Activated T-cell treated with anti-CD3 and anti-CD28 coated beads, Interleukin-2, amount 50 U/mL, for 4 hours (primary cell): ENCODE data around the gene PDE11A. TPM values are rescaled to one million over a fixed set of nuclear protein-coding genes. Genes with fewer than 3 reads are reported as not detected.

Experiments
- ATAC-seq, 2 donors: fragments of 200-7000 bp; cut with Tn5 transposase; one replicate each; pipeline ENCODE4 v1.10.0; 2021
- DNase-seq: peaks from one replicate; pipeline ENCODE4 v3.0.0-alpha.2; 2020
- H3K27me3 Mint-ChIP-seq: one replicate; pipeline ENCODE4 v1.8.0; 2021; ENCODE audit warnings: low read depth, mixed read lengths
- H3K36me3 Mint-ChIP-seq: one replicate; pipeline ENCODE4 v1.8.0; 2022; ENCODE audit warnings: mixed read lengths; ENCODE audit not compliant: insufficient read depth
- H3K4me1 Mint-ChIP-seq: one replicate; pipeline ENCODE4 v1.8.0; 2021; ENCODE audit warnings: low read depth, mixed read lengths
- H3K4me3 Mint-ChIP-seq: one replicate; pipeline ENCODE4 v1.8.0; 2021; ENCODE audit warnings: mild to moderate bottlenecking, moderate library complexity, mixed read lengths
- H3K9me3 Mint-ChIP-seq: one replicate; pipeline ENCODE4 v1.8.0; 2021; ENCODE audit warnings: mixed read lengths
- total RNA-seq, 3 donors: library from RNA; stranded (reverse); gene quantifications; one replicate each; pipeline ENCODE4 v1.2.1, GENCODE V29; 2021

Gene PDE11A
- total RNA-seq, 3 donors from 2014 or later, result not detected

GRCh38 chr2:177604271-177605065 is 468.1 kb downstream of the PDE11A start:
- Mint-ChIP-seq H3K27me3 (peaks cover 5% of the 10 kb centered on the region), H3K36me3 (peaks cover 2% of the 10 kb centered on the region), H3K9me3 (peaks cover 9% of the 10 kb centered on the region), H3K4me1 (no peaks in the 10 kb centered on the region), H3K4me3 (no peak overlapping the region)
- DNase-seq (no peak), ATAC-seq (no peak)

GRCh38 chr2:177603768-177604167 is 468.8 kb downstream of the PDE11A start:
- Mint-ChIP-seq H3K9me3 (peaks cover 7% of the 10 kb centered on the region), H3K27me3 (peaks cover 8% of the 10 kb centered on the region), H3K4me3 (no peak overlapping the region), H3K36me3 (peaks cover 2% of the 10 kb centered on the region), H3K4me1 (no peaks in the 10 kb centered on the region)
- no peak for DNase-seq
- no peak for ATAC-seq

- no peak overlapping the region for H3K4me3 Mint-ChIP-seq
- H3K27me3 Mint-ChIP-seq, result peaks cover 10% of the 10 kb centered on the region
- peaks cover 2% of the 10 kb centered on the region for H3K36me3 Mint-ChIP-seq
- H3K4me1 Mint-ChIP-seq, result no peaks in the 10 kb centered on the region
- ATAC-seq (no peak), DNase-seq (no peak)
- H3K9me3 Mint-ChIP-seq, result peaks cover 7% of the 10 kb centered on the region
Measured at GRCh38 chr2:177603181-177603580, 469.4 kb downstream of the PDE11A start.

- Mint-ChIP-seq H3K4me3 (no peak overlapping the region), H3K27me3 (peaks cover 11% of the 10 kb centered on the region), H3K9me3 (peaks cover 7% of the 10 kb centered on the region), H3K36me3 (peaks cover 2% of the 10 kb centered on the region), H3K4me1 (no peaks in the 10 kb centered on the region)
- ATAC-seq, result no peak
- no peak for DNase-seq
Measured at GRCh38 chr2:177602611-177603164, 469.9 kb downstream of the PDE11A start.

- Mint-ChIP-seq H3K9me3 (peaks cover 7% of the 10 kb centered on the region), H3K36me3 (no peaks in the 10 kb centered on the region), H3K4me1 (no peaks in the 10 kb centered on the region), H3K4me3 (no peak overlapping the region), H3K27me3 (peaks cover 10% of the 10 kb centered on the region)
- no peak for DNase-seq
- ATAC-seq, result no peak
Measured at GRCh38 chr2:177600917-177601316, 471.7 kb downstream of the PDE11A start.

GRCh38 chr2:177599956-177600355 is 472.6 kb downstream of the PDE11A start:
- H3K4me1 Mint-ChIP-seq, result no peaks in the 10 kb centered on the region
- peaks cover 7% of the 10 kb centered on the region for H3K9me3 Mint-ChIP-seq
- H3K27me3 Mint-ChIP-seq, result peaks cover 10% of the 10 kb centered on the region
- DNase-seq, result no peak
- no peaks in the 10 kb centered on the region for H3K36me3 Mint-ChIP-seq
- ATAC-seq, result no peak
- H3K4me3 Mint-ChIP-seq, result no peak overlapping the region

- Mint-ChIP-seq H3K27me3 (peaks cover 10% of the 10 kb centered on the region), H3K9me3 (peaks cover 7% of the 10 kb centered on the region), H3K36me3 (no peaks in the 10 kb centered on the region), H3K4me3 (no peak overlapping the region), H3K4me1 (no peaks in the 10 kb centered on the region)
- DNase-seq (no peak), ATAC-seq (no peak)
Measured at GRCh38 chr2:177599139-177599688, 473.4 kb downstream of the PDE11A start.

GRCh38 chr2:177598326-177599138 is 474.0 kb downstream of the PDE11A start:
- Mint-ChIP-seq H3K4me1 (no peaks in the 10 kb centered on the region), H3K36me3 (no peaks in the 10 kb centered on the region), H3K9me3 (peaks cover 7% of the 10 kb centered on the region), H3K4me3 (no peak overlapping the region), H3K27me3 (peaks cover 10% of the 10 kb centered on the region)
- ATAC-seq (no peak), DNase-seq (no peak)

GRCh38 chr2:177597759-177598158 is 474.8 kb downstream of the PDE11A start:
- Mint-ChIP-seq H3K4me3 (no peak overlapping the region), H3K27me3 (peaks cover 10% of the 10 kb centered on the region), H3K4me1 (no peaks in the 10 kb centered on the region), H3K36me3 (no peaks in the 10 kb centered on the region), H3K9me3 (peaks cover 7% of the 10 kb centered on the region)
- ATAC-seq, result no peak
- DNase-seq, result no peak

GRCh38 chr2:177596866-177597265 is 475.7 kb downstream of the PDE11A start:
- no peaks in the 10 kb centered on the region for H3K4me1 Mint-ChIP-seq
- peaks cover 7% of the 10 kb centered on the region for H3K9me3 Mint-ChIP-seq
- no peak for ATAC-seq

GRCh38 chr2:177595126-177595845 is 477.3 kb downstream of the PDE11A start:
- no peak for DNase-seq
- no peak for ATAC-seq
- peaks cover 7% of the 10 kb centered on the region for H3K9me3 Mint-ChIP-seq
- H3K27me3 Mint-ChIP-seq, result peaks cover 24% of the 10 kb centered on the region
- no peaks in the 10 kb centered on the region for H3K4me1 Mint-ChIP-seq
- H3K36me3 Mint-ChIP-seq, result no peaks in the 10 kb centered on the region
- H3K4me3 Mint-ChIP-seq, result no peak overlapping the region

More at GRCh38 chr2:177596866-177597265, 475.7 kb downstream of the PDE11A start:
- DNase-seq, result no peak
- Mint-ChIP-seq H3K4me3 (no peak overlapping the region), H3K27me3 (peaks cover 13% of the 10 kb centered on the region), H3K36me3 (no peaks in the 10 kb centered on the region)

- peaks cover 27% of the 10 kb centered on the region for H3K27me3 Mint-ChIP-seq
- H3K9me3 Mint-ChIP-seq, result no peaks in the 10 kb centered on the region
- H3K4me3 Mint-ChIP-seq, result no peak overlapping the region
- DNase-seq (no peak), ATAC-seq (no peak)
- H3K36me3 Mint-ChIP-seq, result no peaks in the 10 kb centered on the region
- no peaks in the 10 kb centered on the region for H3K4me1 Mint-ChIP-seq
Measured at GRCh38 chr2:177593402-177593801, 479.2 kb downstream of the PDE11A start.

GRCh38 chr2:177592945-177593344 is 479.6 kb downstream of the PDE11A start:
- H3K36me3 Mint-ChIP-seq, result no peaks in the 10 kb centered on the region
- peaks cover 24% of the 10 kb centered on the region for H3K27me3 Mint-ChIP-seq
- no peaks in the 10 kb centered on the region for H3K4me1 Mint-ChIP-seq
- no peaks in the 10 kb centered on the region for H3K9me3 Mint-ChIP-seq
- DNase-seq, result no peak
- ATAC-seq, result no peak
- no peak overlapping the region for H3K4me3 Mint-ChIP-seq

GRCh38 chr2:177592397-177592796 is 480.2 kb downstream of the PDE11A start:
- H3K9me3 Mint-ChIP-seq, result no peaks in the 10 kb centered on the region
- H3K27me3 Mint-ChIP-seq, result peaks cover 21% of the 10 kb centered on the region
- ATAC-seq (no peak), DNase-seq (no peak)
- H3K36me3 Mint-ChIP-seq, result no peaks in the 10 kb centered on the region
- no peak overlapping the region for H3K4me3 Mint-ChIP-seq
- H3K4me1 Mint-ChIP-seq, result no peaks in the 10 kb centered on the region
